Measurements from ENCODE around the gene SALL3.

Gene SALL3

GRCh38 chr18:78979730-78980278 is at the start of gene SALL3:
SALL3 (plus strand) TSS chr18:78979818; CDS start chr18:78980275, 457 bp downstream.
- TF ChIP-seq CTCF (IDR thresholded peaks at IDR 0.05; ENCODE audit: insufficient read depth, low read depth, low read length, missing control alignments), result no peak
- no peak within 1 kb of the TSS for H3K4me3 ChIP-seq (ENCODE audit: low read depth, low read length)
- no peak for DNase-seq (ENCODE audit: low read depth)

- no peak overlapping the region for H3K4me3 ChIP-seq (ENCODE audit: low read depth, low read length)
- DNase-seq (ENCODE audit: low read depth), result no peak
- TF ChIP-seq CTCF (IDR thresholded peaks at IDR 0.05; ENCODE audit: insufficient read depth, low read depth, low read length, missing control alignments), result no peak
Measured at GRCh38 chr18:78932281-78932680, 47.3 kb upstream of the SALL3 start.

GRCh38 chr18:78934003-78934402 is 45.6 kb upstream of the SALL3 start:
- no peak for TF ChIP-seq CTCF (IDR thresholded peaks at IDR 0.05; ENCODE audit: insufficient read depth, low read depth, low read length, missing control alignments)
- no peak for DNase-seq (ENCODE audit: low read depth)
- H3K4me3 ChIP-seq (ENCODE audit: low read depth, low read length), result no peak overlapping the region

GRCh38 chr18:78934551-78935225 is 44.9 kb upstream of the SALL3 start:
- no peak for DNase-seq (ENCODE audit: low read depth)
- no peak for TF ChIP-seq CTCF (IDR thresholded peaks at IDR 0.05; ENCODE audit: insufficient read depth, low read depth, low read length, missing control alignments)
- no peak overlapping the region for H3K4me3 ChIP-seq (ENCODE audit: low read depth, low read length)

GRCh38 chr18:78935406-78935805 is 44.2 kb upstream of the SALL3 start:
- H3K4me3 ChIP-seq (ENCODE audit: low read depth, low read length), result no peak overlapping the region
- TF ChIP-seq CTCF (IDR thresholded peaks at IDR 0.05; ENCODE audit: insufficient read depth, low read depth, low read length, missing control alignments), result no peak
- no peak for DNase-seq (ENCODE audit: low read depth)

GRCh38 chr18:78936251-78937005 is 43.2 kb upstream of the SALL3 start:
- no peak for DNase-seq (ENCODE audit: low read depth)
- no peak overlapping the region for H3K4me3 ChIP-seq (ENCODE audit: low read depth, low read length)
- TF ChIP-seq CTCF (IDR thresholded peaks at IDR 0.05; ENCODE audit: insufficient read depth, low read depth, low read length, missing control alignments), result no peak
